Hindlimb muscle (tissue), 1 donor: ENCODE data around the gene SERPINE2. TPM values are rescaled to one million over a fixed set of nuclear protein-coding genes. Genes with fewer than 3 reads are reported as not detected.
"Not testable (repeated sequence)": the region's sequence is repeated elsewhere in the genome, so short reads cannot be mapped to it uniquely, and the experiment has no call there.

Source experiments
- DNase-seq: peaks from one replicate; pipeline ENCODE4 v3.0.0-alpha.2; 2013
- polyA plus RNA-seq: library from polyadenylated mRNA; unstranded; fragments of 120-200 nt; gene quantifications from one replicate; pipeline ENCODE4 v1.2.1, GENCODE V29; 2013; ENCODE audit not compliant: insufficient read length

The SERPINE2 gene
- polyA plus RNA-seq, 1 donor = 88.6 TPM

DNA sequence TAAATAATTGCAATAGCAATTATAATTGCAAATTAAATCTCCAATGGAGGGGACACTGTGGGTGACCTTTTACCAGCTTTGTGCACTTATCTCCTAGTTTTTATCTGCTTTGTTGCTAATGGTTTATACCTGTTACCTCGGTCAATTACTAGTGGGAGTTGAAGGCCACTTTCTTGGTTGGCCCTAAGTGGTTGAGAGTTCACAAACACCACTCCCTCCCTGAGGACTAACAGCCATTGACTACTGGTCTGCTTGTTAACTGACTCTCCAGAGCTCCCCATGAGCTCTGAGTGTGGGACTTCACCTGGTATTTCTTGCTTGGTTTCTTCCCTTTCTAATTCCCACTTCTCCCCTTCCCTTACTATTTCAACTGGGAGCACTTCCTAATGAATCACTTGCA, 27.2 kb downstream of the SERPINE2 start:
- no peak for DNase-seq

DNA sequence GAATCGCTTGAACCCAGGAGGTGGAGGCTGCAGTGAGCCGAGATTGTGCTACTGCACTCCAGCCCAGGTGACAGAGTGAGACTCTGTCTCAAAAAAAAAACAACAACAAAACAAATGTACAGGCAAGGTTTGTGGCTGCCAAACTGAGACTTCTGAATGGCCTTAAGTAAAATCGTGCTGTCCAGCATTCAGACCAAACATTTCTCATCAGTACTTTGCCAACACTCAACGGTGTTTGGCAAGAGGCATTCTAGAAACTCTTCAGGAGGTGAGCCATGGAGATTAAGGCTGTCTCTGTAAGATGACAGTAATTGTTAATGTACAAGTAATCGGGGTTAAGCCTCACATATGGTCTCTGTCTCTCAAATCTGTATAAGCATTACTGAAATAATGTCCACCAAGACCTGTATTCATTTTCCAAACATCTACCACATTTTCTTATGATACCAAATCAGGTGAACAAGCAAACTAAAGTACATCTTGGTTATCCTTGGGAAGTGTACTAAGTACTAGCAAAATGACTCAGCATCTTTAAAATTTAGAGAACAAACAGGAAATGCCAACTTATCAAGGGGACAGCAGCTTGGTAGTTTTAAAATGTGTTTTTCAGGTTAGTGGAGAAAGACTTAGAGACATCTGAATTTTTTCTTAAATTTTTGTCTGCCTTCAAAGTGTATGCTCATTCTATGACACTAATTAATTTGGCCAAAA, 29.3 kb downstream of the SERPINE2 start:
- no peak for DNase-seq

DNA sequence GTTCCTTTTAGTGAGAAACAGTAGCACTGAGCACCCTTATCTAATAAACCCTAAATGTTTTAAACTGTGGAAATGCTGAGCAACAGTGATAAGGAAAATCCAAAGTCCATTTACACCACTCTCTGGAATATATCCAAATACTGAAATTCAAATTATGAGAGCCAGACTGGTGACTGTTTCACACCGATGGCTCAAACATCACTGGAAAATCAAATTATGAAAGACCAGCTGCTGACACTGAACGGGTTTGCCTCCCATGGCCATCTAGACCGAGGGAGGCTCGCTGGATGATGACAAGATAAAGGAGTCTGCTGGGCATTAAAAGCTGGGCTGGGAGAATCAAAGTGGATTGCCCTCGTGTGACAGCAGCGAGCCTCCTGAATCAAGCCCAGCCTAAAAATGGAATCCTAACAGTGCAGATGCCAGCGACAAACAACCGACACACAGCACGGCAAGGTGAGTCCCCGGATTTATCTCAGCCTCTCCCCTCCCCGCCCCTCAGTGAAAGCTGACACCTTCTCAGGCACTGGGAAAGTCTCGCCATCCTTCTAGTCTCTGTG, 30.3 kb downstream of the SERPINE2 start:
- no peak for DNase-seq

DNA sequence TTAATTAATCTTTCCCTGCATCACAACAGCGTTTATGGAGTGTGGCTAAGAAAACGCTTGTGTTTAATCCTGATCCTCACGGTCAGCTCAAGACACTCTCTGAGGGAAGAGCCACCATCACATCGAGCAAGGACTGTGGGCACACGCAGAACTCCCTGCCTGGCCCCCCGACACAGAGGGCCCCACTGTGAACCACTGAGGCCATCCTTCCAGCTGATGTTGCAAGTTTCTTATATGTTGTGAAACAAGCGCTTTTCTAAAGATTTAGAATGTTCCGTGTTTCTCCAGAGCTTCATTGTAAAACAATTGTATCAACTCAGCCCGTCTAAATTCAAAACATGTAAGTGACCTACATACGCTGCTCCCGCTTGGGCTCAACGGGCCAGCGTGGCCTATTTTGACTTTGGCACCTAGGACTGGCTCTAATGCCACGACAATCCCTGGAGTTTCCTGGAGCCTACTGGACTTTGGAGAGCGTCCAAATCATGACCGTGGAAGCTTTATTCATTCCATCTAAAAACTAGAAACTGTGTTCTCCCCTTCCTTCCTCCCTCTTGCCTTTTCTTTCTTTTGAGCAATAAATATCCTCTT, 34.9 kb downstream of the SERPINE2 start:
- DNase-seq = no peak

DNA sequence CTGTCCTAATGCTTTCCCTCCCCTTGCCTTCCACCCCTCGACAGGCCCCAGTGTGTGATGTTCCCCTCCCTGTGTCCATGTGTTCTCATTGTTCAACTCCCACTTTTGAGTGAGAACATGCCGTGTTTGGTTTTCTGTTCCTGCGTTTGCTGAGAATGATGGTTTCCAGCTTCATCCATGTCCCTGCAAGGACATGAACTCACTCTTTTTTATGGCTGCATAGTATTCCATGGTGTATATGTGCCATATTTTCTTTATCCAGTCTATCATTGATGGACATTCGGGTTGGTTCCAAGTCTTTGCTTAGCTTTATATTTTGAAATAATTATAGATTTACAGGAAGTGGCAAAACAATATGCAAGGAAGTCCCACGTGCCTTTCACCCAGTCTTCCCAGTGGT, 38.4 kb downstream of the SERPINE2 start:
- DNase-seq = not testable (repeated sequence)

DNA sequence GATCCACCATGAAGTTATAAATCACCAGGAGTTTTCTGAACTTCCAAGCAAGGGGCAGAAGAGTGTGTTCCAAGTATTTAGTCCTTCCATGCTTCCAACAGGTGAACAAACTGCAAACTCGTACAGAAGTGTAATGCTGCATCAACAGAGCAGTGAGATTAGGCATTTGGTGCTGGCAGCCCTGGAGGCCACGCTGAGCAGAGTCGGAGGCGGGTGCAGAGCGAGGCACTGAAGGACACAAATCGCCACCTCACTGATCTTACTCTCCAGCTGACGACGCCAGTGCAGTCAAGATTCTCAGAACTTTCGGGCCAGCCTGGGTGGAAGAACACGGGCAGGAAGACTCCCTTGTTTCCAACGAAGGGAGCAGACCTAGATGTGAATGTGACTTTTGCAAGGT, 39.2 kb downstream of the SERPINE2 start:
- DNase-seq = no peak

DNA sequence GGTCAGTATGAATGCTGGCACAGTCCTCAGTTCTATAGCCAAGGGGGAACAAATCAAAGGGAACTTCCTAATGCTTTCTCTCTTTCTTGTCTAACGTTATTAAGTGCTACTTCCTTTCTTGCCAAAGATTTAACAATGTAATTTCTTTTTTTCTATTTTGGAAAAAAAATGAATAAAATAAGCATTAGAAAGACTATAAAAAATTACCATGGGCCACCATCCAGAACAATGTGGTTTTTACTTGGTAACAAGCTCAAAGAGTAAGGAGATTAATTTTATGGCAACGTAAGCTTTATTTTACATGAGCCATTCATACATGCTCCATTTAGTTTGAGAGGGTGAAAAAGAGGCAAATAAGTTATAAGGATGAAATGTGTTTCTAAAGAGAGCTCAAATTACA, 40.1 kb downstream of the SERPINE2 start:
- no peak for DNase-seq

DNA sequence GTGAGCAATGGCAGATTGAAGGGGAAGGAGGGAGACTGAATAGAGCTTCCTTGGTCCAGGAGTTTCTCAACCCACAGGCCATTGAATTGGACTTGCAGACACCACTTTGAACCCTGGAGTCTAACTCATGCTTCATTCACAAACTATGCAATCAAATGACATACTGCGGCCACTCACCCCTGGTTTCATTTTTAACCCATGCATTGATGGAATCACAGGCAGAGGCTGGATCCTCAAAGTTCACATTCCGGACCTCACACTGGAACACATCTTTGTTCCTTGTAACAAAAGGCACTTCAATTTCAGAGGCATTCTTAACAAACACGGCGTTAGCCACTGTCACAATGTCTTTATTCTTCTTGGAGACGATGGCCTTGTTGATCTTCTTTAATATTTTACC, 41.1 kb downstream of the SERPINE2 start:
- no peak for DNase-seq

DNA sequence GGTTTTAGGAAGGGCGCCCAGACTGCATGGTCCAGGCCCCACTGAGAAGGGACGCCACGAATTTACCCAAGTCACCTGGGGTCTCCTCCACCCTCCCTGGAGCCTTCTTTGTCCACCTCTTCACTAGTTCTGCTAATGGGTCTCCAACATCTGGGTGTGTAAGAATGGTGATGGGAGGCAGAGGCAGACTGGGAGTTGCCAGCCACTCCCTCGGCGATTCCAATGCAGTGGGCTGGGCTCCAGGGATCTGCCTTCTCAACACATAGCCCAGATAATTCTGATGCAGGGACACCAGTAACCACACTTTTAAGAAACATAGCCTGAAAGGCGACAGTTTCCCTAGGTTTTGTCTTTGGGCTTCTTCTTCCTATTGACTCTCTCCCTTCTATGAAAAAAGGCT, 42.7 kb downstream of the SERPINE2 start:
- DNase-seq = no peak

DNA sequence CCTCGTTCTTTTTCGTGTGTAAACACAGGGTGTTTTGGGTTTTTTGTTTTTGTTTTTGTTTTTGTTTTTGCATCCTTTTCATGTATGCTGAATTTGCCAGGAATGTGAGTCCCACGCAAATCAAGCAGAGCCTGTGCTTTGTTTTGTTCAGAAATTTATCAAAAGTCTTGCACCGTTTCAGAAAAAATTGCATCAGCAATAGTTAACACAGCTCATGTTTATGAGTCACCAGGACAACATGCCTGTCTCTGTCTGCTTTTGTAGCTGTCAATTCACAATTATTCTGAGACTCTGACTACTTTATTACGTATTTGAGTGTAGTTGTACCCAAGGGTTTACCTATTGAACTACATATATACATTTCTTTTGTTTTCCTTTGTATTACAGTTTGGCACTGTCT, 43.5 kb downstream of the SERPINE2 start:
- no peak for DNase-seq

DNA sequence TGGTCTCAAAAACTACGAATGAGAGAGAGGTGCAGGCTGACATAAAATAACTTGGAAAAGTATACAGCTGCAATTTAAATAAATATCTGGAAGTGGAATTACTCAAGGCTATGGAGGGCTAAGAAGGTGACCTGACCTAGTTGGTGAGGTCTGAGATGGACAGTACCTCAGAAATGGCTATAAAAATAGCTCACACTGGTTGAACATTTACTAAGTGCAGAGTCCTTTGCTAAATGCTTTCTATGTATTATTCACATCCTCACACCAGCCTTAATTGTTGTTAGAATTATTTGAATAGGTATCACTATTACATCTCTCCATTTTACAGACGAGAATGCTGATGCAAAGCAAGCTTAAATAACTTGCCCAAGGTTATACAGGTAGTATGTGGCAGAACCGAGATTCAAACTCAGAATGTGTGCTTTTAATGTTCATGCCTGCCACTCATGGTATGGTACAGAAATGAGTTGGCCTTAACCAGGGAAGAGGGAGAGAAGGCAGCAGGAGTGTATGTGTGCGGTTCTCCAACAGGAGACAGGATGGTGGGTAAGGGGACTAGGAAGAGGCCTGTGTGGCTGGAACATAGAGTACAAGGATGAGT, 44.4 kb downstream of the SERPINE2 start:
- no peak for DNase-seq

DNA sequence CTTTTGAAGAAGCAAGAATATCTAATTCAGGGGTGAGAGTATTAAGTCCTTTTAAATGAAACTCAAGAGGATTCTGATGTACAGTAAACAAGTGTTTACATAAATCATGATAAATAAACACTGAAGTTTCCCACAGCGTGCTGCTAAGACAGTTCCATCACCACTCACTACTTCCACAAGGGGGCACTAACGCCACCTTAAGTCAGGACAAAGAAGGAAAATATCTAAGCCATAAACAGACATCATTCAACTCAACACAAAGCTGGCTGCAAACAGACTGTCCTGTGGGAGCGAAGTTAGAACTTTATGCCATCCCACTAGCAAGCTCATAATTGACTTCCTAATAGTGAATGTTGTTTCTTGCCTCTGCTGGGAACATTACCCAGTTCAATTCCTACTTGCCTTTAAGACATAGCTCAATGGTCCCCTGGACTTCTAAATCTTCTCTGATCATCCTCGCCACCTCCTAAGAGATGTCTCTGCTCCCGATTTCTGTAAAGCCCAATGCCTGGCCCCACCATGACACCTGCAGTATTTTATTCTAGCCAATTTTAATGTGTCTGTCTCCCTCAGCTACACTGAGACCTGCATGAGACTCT, 45.4 kb downstream of the SERPINE2 start:
- DNase-seq = peak; percentile 76

DNA sequence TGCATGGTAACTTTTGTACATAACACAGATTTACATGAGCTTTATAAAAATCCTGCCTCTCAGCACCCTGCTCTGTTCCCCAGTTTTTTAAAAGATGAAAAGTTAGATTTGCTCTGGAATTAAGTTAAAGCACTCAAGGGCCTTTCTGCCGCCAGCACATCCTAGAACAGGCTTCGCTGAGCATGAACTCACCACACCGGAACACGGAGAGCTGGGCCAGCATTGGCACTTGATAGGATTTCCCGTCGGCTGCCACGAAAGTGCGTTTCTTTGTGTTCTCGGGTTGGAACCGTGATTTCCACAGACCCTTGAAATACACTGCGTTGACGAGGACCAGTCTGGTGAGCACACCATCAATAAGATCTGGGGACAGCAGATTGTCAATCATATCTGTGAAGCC, 47.5 kb downstream of the SERPINE2 start:
- DNase-seq = no peak

DNA sequence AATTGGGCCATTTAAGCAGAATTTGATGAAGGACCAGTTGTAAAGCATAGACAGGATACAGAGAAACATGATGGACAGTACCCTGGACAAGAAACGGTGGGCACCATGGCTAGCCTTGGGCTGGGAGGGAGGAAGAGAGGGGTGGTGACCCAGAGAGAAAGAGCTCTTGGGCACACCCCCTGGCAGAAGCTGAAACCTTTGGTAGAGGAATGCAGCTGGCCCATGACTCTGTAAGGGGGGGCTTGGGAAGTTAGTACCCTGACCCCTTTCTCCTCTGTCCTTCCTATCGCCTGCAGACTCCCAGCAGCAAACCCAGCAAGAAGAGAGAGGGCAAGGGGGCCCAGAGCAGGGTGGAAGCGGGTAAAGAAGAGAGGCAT, 49.2 kb downstream of the SERPINE2 start:
- DNase-seq = no peak

DNA sequence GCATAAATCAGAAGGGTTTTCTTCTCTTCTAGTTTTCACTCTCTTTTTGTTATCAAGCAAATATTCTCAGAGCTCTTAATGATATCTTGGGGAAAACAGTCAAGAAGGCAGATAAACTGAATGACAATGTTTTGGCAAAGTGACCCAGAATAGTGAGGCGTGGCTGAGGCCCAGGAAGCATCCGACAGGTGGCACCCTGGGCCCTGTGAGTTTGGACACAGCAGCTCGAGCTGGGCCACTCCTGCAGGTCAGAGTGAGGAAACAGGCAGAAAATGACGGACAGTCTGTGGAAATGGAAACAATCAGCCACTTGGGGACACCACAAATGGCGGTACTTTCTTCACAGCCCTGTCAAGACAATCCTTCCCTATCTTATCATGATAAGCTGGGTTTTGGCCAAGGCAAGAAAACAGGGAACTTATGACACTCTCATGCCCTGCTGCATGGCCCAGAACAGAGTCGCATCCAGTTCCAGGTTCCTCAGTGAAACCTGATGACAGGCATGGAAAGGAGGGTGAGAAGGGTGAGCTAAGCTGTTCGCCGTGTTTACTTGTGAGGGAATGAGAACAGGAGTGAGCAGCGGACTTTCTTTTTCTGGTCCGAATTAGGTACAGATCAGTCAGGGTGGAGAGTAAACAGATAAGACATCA, 49.8 kb downstream of the SERPINE2 start:
- DNase-seq = no peak

DNA sequence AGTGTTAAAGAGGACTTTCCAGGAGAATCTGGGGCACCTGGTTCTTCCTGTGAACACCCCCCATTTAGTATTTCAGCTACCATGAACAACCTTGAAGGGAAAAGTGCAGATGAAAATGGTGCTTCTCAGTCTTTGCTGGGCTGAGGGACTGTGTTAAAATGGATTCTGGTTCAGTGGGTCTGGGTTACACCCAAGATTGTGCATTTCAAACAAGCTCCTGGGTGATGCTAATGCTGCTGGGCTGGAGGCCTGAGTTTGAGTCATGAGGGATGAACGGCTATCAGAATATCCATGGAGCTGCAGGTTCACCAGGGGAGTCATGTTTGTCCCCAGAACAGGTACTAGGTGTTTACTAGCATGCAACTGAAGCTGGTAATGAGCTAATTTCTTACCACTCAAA, 57.8 kb downstream of the SERPINE2 start:
- DNase-seq = no peak

DNA sequence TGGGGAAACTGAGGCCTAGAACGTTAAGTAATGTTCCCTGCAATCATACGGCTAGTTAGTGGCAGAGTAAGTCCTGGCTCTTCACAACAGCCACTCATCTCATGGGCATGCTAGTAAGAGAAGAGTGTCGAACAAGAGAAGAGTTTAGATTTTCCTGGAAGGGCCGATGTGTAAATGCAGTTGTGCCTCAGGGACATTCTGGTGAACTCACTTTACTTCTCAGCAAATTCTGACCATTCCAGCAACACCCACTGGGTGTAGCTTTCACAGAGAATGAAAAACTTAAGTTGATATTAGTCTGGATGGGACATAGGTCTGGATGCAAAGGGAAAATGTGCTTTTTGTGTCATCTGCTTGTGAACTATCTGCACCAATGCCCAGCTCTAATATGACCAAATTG, 58.3 kb downstream of the SERPINE2 start:
- no peak for DNase-seq

DNA sequence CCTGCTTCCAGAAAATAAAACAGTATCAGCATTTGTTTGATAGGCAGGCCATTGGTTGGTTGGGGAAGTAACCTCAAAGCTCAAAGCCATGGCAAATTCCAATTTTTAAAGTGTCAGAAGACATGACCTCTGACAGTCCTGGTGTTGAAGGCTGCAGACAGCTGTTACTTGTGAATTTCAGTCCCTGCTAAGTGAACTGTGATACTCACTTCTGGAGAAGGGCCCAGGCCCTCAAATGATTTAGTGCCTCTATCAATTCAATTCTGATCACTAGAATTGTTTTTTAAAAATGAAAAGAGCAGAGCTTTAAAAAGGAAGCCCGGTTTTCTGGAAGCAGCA, 58.7 kb downstream of the SERPINE2 start:
- no peak for DNase-seq

DNA sequence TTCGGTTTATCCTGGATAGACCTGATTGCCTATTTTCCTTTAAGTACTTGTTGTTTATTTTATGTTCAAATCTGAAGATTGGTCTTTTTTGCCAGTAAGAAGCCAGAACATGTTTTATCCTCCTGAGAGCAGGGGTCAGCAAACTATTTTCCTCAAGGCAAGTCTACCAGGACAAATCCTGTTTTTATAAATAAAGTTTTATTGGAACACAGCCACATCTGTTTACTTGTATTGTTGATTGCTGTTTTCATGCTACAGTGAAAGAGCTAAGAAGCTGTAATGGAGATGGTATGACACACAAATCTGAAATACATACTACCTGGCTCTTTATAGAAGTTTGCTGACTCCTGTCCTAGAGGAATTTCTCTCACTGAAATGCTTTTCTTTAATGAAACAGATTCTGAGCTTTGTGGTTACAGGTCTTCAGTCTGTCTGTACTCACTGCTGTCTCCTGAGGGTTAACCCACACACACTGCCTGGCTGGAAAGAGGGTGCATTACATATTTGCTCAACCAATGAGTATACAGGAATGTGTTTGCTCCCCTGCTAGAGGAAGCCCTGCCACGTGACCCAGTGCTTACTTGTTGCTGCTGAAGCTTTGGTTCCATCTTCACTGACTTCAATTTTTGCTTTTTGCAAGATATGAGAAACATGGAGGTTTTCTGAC, 59.2 kb downstream of the SERPINE2 start:
- no peak for DNase-seq

DNA sequence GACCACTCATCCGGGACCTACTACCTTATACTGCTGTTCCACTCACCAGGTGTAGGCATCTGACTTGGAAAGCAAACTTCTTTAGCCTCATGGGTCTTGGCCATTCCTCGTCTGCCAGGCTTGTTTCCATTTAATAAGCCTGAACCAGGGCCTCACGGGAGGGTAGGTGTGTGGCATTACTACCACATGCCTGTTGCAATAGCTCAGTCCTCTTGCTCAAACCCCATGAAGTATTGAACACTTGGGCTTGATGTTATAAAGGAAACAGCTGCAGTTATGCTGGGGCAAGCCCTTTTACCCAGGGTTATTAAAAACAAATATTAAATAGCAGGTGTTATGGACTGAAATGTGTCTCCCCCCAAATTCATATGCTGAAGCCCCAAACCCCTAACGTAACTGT, 60.6 kb downstream of the SERPINE2 start:
- DNase-seq = no peak

DNA sequence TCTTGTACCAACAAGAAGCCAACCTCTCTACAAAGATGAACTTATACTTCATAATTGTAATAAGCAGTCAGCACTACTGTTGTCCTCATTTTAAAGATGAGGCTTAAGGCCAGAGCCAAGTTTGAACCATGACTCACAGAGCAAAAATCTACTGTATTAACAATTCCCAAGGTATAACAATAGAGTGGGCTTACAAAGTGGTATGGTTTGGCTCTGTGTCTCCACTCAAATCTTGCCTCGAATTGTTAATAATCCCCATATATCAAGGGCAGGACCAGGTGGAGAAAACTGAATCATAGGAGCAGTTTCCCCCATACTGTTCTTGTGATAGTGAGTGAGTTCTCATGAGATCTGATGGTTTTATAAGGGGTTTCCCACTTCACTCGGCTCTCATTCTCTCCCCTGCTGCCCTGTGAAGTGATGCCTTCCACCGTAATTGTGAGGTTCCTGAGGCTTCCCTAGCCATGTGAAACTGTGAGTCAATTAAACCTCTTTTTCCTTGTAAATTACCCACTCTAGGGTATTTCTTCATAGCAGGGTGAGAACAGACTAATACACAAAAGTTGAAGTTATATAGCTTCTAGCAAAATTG, 62.4 kb downstream of the SERPINE2 start:
- DNase-seq = no peak

DNA sequence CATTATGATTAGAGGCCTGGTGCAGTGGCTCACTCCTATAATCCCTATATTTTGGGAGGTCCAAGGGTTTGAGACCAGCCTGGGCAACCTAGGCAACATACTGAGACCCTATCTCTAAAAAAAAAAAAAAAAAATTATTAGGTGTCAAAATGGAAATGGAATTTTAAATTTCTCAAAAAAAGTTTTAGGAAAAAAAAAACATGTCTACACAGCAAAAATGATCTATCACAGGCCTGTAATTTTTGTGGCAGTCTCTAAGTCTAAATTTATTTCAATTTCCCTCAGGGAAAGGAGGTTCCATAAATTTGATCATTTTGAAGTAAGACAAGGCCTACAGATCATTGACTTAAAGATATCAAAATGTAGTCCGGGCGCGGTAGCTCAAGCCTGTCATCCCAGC, 65.5 kb downstream of the SERPINE2 start:
- DNase-seq = no peak
